Measurements from ENCODE around the gene PKIB.

The PKIB gene

DNA sequence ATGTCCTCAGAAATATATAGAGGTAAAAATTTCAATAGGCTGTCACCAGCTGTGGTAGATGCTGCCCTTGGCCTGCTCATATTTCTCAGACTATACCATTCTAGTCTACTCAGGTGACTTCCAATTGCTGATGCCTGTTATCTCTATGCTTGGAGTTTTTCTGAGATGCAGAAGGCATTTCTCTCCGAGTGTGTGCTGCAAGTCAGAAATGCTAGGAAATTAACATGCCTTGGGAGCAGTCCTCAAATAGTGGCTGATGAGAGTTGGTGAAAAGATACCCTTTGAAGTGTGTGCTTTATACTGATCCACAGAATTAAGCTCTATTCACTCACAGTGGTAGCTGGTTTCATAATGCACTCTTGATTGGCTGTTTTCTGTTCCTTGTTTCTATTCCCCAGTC is 43.2 kb upstream of the PKIB start:
- no peaks in the 10 kb centered on the region for H3K79me2 ChIP-seq
- peaks cover 5% of the 10 kb centered on the region for H3K9me3 ChIP-seq (ENCODE audit: control insufficient read depth, low read length)
- no peak overlapping the region for H3K27ac ChIP-seq
- TF ChIP-seq, protein P1, sequence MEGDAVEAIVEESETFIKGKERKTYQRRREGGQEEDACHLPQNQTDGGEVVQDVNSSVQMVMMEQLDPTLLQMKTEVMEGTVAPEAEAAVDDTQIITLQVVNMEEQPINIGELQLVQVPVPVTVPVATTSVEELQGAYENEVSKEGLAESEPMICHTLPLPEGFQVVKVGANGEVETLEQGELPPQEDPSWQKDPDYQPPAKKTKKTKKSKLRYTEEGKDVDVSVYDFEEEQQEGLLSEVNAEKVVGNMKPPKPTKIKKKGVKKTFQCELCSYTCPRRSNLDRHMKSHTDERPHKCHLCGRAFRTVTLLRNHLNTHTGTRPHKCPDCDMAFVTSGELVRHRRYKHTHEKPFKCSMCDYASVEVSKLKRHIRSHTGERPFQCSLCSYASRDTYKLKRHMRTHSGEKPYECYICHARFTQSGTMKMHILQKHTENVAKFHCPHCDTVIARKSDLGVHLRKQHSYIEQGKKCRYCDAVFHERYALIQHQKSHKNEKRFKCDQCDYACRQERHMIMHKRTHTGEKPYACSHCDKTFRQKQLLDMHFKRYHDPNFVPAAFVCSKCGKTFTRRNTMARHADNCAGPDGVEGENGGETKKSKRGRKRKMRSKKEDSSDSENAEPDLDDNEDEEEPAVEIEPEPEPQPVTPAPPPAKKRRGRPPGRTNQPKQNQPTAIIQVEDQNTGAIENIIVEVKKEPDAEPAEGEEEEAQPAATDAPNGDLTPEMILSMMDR (IDR thresholded peaks at IDR 0.05), result no peak
- no peak overlapping the region for H3K4me2 ChIP-seq (ENCODE audit: low read length)
- H3K4me3 ChIP-seq (ENCODE audit: low read depth, low read length), result no peak overlapping the region
- H3K27me3 ChIP-seq (ENCODE audit: control insufficient read depth, insufficient read depth, low read length), result no peaks in the 10 kb centered on the region
- no peaks in the 10 kb centered on the region for H3K4me1 ChIP-seq
- H3K9ac ChIP-seq, result no peak overlapping the region
- H3K36me3 ChIP-seq (ENCODE audit: control insufficient read depth, insufficient read depth, low read length), result no peaks in the 10 kb centered on the region
- H2AFZ ChIP-seq, result no peak overlapping the region

DNA sequence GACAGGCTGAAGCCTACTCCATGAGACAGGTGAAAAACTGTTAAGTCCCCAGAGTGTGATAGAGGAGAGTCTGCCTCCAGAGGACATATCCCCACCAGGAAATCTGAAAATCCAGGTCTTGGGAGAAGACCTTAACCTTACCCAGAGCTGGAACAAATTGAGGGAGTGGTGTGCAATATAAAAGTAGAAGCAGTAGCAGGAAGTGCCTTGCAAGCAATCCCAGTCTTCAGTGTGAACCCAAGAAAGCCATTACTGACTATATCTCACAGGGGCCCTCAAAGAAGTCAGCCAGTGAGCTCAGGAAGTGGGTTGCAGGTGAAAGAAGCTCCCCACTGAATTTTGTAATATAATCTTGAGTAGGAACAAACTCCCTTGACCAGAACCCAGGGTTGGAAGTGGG is 41.9 kb upstream of the PKIB start:
- no peaks in the 10 kb centered on the region for H3K4me1 ChIP-seq
- H3K4me3 ChIP-seq (ENCODE audit: low read depth, low read length), result no peak overlapping the region
- no peak overlapping the region for H3K9ac ChIP-seq
- no peak overlapping the region for H3K4me2 ChIP-seq (ENCODE audit: low read length)
- H3K9me3 ChIP-seq (ENCODE audit: control insufficient read depth, low read length), result no peaks in the 10 kb centered on the region
- TF ChIP-seq, protein P1 (IDR thresholded peaks at IDR 0.05), result no peak
- no peaks in the 10 kb centered on the region for H3K79me2 ChIP-seq
- no peaks in the 10 kb centered on the region for H3K27me3 ChIP-seq (ENCODE audit: control insufficient read depth, insufficient read depth, low read length)
- no peaks in the 10 kb centered on the region for H3K36me3 ChIP-seq (ENCODE audit: control insufficient read depth, insufficient read depth, low read length)
- H2AFZ ChIP-seq, result no peak overlapping the region
- no peak overlapping the region for H3K27ac ChIP-seq

DNA sequence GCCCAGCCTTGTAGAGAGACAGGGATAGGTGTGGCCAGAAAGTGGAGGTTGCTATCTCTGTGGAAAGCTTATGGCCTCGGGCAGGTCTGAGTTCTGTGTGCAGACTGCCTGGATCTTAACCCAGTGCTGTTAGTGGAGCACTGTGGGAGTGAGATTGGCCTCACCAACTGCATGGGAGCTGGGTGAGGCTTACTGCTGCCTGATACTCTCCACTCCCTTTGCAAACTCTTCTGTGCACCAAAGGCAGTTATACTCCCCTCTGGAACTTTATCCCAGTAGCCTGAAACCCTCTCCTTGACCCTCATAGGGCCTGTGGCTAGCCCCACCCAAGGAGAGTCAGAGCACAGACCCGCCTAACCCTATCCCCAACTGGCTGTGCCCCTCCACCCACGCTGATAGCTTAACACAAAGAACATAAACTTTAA is 41.4 kb upstream of the PKIB start:
- TF ChIP-seq, protein P1 (IDR thresholded peaks at IDR 0.05), result no peak

DNA sequence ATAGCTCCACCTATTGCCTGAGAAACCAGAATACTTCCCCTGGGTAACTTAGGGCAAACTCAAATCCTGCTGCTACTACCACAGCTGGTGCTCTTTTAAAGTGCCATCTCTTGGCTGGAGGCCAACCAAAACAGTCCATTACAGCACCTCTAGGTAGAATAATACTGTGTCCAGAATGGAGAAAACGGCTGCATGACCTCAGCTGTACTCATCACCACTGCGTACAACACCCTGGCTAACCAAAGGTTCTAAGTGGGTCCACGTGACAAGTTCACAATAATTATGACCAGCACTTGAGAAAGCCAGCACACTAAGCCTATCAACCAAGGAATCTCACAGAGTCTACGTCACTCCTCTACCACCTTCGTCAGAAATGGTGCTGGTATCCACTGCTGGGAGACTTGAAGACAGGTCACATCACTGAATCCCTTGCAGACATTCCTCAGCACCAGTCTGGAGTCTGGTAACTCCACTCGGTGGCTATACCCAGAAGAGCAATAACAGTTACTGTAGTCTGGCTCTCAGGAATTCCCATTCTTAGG is 40.9 kb upstream of the PKIB start:
- H3K4me2 ChIP-seq (ENCODE audit: low read length), result no peak overlapping the region
- H3K4me3 ChIP-seq (ENCODE audit: low read depth, low read length), result no peak overlapping the region
- H2AFZ ChIP-seq, result no peak overlapping the region
- no peaks in the 10 kb centered on the region for H3K36me3 ChIP-seq (ENCODE audit: control insufficient read depth, insufficient read depth, low read length)
- no peak overlapping the region for H3K9ac ChIP-seq
- H3K9me3 ChIP-seq (ENCODE audit: control insufficient read depth, low read length), result no peaks in the 10 kb centered on the region
- H3K27me3 ChIP-seq (ENCODE audit: control insufficient read depth, insufficient read depth, low read length), result no peaks in the 10 kb centered on the region
- no peaks in the 10 kb centered on the region for H3K79me2 ChIP-seq
- H3K4me1 ChIP-seq, result no peaks in the 10 kb centered on the region
- H3K27ac ChIP-seq, result no peak overlapping the region
- TF ChIP-seq, protein P1 (IDR thresholded peaks at IDR 0.05), result no peak

More for the DNA sequence above, 41.4 kb upstream of the PKIB start:
- Histone ChIP-seq H3K9me3 (ENCODE audit: control insufficient read depth, low read length) (no peaks in the 10 kb centered on the region), H3K9ac (no peak overlapping the region), H3K4me2 (ENCODE audit: low read length) (no peak overlapping the region), H3K4me1 (no peaks in the 10 kb centered on the region), H2AFZ (no peak overlapping the region), H3K36me3 (ENCODE audit: control insufficient read depth, insufficient read depth, low read length) (no peaks in the 10 kb centered on the region), H3K4me3 (ENCODE audit: low read depth, low read length) (no peak overlapping the region), H3K27me3 (ENCODE audit: control insufficient read depth, insufficient read depth, low read length) (no peaks in the 10 kb centered on the region), H3K79me2 (no peaks in the 10 kb centered on the region), H3K27ac (no peak overlapping the region)

DNA sequence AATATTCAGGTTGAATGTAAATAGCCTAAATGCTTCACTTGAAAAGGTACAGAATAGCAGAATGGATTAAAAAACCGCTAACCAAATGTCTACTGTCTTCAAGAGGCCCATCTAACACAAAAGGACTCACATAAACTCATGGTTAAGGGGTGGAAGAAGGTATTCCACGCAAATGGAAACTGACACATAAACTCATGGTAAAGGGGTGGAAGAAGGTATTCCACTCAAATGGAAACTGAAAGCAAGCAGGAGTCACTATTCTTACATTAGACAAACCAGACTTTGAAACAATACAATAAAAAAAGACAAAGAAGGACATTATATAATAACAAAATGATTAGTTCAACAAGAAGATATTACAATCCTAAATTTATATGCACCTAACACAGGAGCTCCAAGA is 38.3 kb upstream of the PKIB start:
- no peak overlapping the region for H3K9ac ChIP-seq
- no peaks in the 10 kb centered on the region for H3K4me1 ChIP-seq
- TF ChIP-seq, protein P1 (IDR thresholded peaks at IDR 0.05), result no peak
- no peaks in the 10 kb centered on the region for H3K27me3 ChIP-seq (ENCODE audit: control insufficient read depth, insufficient read depth, low read length)
- no peaks in the 10 kb centered on the region for H3K9me3 ChIP-seq (ENCODE audit: control insufficient read depth, low read length)
- H2AFZ ChIP-seq, result no peak overlapping the region
- no peak overlapping the region for H3K4me3 ChIP-seq (ENCODE audit: low read depth, low read length)
- H3K27ac ChIP-seq, result no peak overlapping the region
- H3K4me2 ChIP-seq (ENCODE audit: low read length), result no peak overlapping the region
- H3K36me3 ChIP-seq (ENCODE audit: control insufficient read depth, insufficient read depth, low read length), result no peaks in the 10 kb centered on the region
- H3K79me2 ChIP-seq, result no peaks in the 10 kb centered on the region
